Stomach (tissue), 4 donors: ENCODE measurements around the gene VPS18.

Experiments
- EP300 ChIP-seq: sonication (generic); formaldehyde crosslinking; IDR thresholded peaks from one replicate; pipeline ENCODE4 v1.6.1; 2017; ENCODE audit warnings: antibody characterized with exemption
- POLR2A ChIP-seq, 4 donors: fragments of 450-650 bp; IDR thresholded peaks; one replicate each; pipeline ENCODE4 v1.6.1; 2016; ENCODE audit warnings: antibody characterized with exemption in 4 of 4, control low read depth in 2 of 4, mild to moderate bottlenecking in 1 of 4, moderate library complexity in 1 of 4
- POLR2AphosphoS5 ChIP-seq, 3 donors: sonication (generic); formaldehyde crosslinking; IDR thresholded peaks; one replicate each; pipeline ENCODE4 v1.6.1; 2016; ENCODE audit warnings: antibody characterized with exemption in 3 of 3
- TF ChIP-seq, protein P1 (sequence below), 7 experiments: fragments of 450-650 bp in 4 of 7; fragments of 200-600 bp in 3 of 7; sonication (generic) in 3 of 7; IDR thresholded peaks; one replicate each; pipeline ENCODE4 v1.5.1; 2016 to 2019; ENCODE audit warnings: antibody characterized with exemption in 7 of 7, control low read depth in 2 of 7, mild to moderate bottlenecking in 1 of 7

- TF ChIP-seq POLR2A (IDR thresholded peaks at IDR 0.05) (no peak), POLR2AphosphoS5 (IDR thresholded peaks at IDR 0.05) (no peak), EP300 (no peak)
- TF ChIP-seq, protein P1, sequence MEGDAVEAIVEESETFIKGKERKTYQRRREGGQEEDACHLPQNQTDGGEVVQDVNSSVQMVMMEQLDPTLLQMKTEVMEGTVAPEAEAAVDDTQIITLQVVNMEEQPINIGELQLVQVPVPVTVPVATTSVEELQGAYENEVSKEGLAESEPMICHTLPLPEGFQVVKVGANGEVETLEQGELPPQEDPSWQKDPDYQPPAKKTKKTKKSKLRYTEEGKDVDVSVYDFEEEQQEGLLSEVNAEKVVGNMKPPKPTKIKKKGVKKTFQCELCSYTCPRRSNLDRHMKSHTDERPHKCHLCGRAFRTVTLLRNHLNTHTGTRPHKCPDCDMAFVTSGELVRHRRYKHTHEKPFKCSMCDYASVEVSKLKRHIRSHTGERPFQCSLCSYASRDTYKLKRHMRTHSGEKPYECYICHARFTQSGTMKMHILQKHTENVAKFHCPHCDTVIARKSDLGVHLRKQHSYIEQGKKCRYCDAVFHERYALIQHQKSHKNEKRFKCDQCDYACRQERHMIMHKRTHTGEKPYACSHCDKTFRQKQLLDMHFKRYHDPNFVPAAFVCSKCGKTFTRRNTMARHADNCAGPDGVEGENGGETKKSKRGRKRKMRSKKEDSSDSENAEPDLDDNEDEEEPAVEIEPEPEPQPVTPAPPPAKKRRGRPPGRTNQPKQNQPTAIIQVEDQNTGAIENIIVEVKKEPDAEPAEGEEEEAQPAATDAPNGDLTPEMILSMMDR (IDR thresholded peaks at IDR 0.05), result no peak
These were observed 38.6 kb downstream of the VPS18 start for GRCh38 chr15:40932649-40933516.
